Measurements from ENCODE around the gene NDUFV2. TPM values are rescaled to one million over a fixed set of nuclear protein-coding genes. Genes with fewer than 3 reads are reported as not detected.

The NDUFV2 gene
- total RNA-seq, 1 donor from 2014 or later, result 97.7 TPM

GRCh38 chr18:9135081-9135911, 32.8 kb downstream of the NDUFV2 start:
- TF ChIP-seq CTCF (IDR thresholded peaks at IDR 0.05), result no peak
- Mint-ChIP-seq H3K4me1 (ENCODE audit: unreplicated experiment) (peaks cover 36% of the 10 kb centered on the region), H3K36me3 (ENCODE audit: unreplicated experiment) (peaks cover 11% of the 10 kb centered on the region), H3K27ac (ENCODE audit: unreplicated experiment) (peak overlapping the region; percentile 97), H3K9me3 (ENCODE audit: unreplicated experiment) (no peaks in the 10 kb centered on the region), H3K27me3 (ENCODE audit: unreplicated experiment) (no peaks in the 10 kb centered on the region), H3K4me3 (ENCODE audit: unreplicated experiment) (peak overlapping the region; percentile 96)
- DNase-seq (ENCODE audit: extremely low spot score, unreplicated experiment), result no peak

GRCh38 chr18:9135912-9136314, 33.4 kb downstream of the NDUFV2 start:
- no peaks in the 10 kb centered on the region for H3K9me3 Mint-ChIP-seq (ENCODE audit: unreplicated experiment)
- no peak for TF ChIP-seq CTCF (IDR thresholded peaks at IDR 0.05)
- H3K27ac Mint-ChIP-seq (ENCODE audit: unreplicated experiment), result peak overlapping the region; percentile 97
- DNase-seq (ENCODE audit: extremely low spot score, unreplicated experiment), result no peak
- no peaks in the 10 kb centered on the region for H3K27me3 Mint-ChIP-seq (ENCODE audit: unreplicated experiment)
- H3K4me1 Mint-ChIP-seq (ENCODE audit: unreplicated experiment), result peaks cover 42% of the 10 kb centered on the region
- H3K36me3 Mint-ChIP-seq (ENCODE audit: unreplicated experiment), result peaks cover 11% of the 10 kb centered on the region
- H3K4me3 Mint-ChIP-seq (ENCODE audit: unreplicated experiment), result peak overlapping the region; percentile 96

- TF ChIP-seq CTCF (IDR thresholded peaks at IDR 0.05), result no peak
- Mint-ChIP-seq H3K4me1 (ENCODE audit: unreplicated experiment) (peaks cover 49% of the 10 kb centered on the region), H3K36me3 (ENCODE audit: unreplicated experiment) (peaks cover 11% of the 10 kb centered on the region), H3K27me3 (ENCODE audit: unreplicated experiment) (no peaks in the 10 kb centered on the region), H3K4me3 (ENCODE audit: unreplicated experiment) (peak within 1 kb of the TSS; percentile 96), H3K27ac (ENCODE audit: unreplicated experiment) (peak within 1 kb of the TSS; percentile 99), H3K9me3 (ENCODE audit: unreplicated experiment) (no peaks in the 10 kb centered on the region)
- peak; percentile 99 for DNase-seq (ENCODE audit: extremely low spot score, unreplicated experiment)
These were observed 34.0 kb downstream of the NDUFV2 start, which contains the start of gene ANKRD12 for GRCh38 chr18:9136315-9137155. Gene ANKRD12 (plus strand): TSS chr18:9136781. CDS start chr18:9182433, 45,652 bp downstream.

- no peak for TF ChIP-seq CTCF (IDR thresholded peaks at IDR 0.05)
- Mint-ChIP-seq H3K36me3 (ENCODE audit: unreplicated experiment) (peaks cover 9% of the 10 kb centered on the region), H3K27ac (ENCODE audit: unreplicated experiment) (peak overlapping the region; percentile 89), H3K4me3 (ENCODE audit: unreplicated experiment) (peak overlapping the region; percentile 88), H3K27me3 (ENCODE audit: unreplicated experiment) (no peaks in the 10 kb centered on the region), H3K9me3 (ENCODE audit: unreplicated experiment) (no peaks in the 10 kb centered on the region), H3K4me1 (ENCODE audit: unreplicated experiment) (peaks cover 53% of the 10 kb centered on the region)
- DNase-seq (ENCODE audit: extremely low spot score, unreplicated experiment), result peak; percentile 89
These were observed 34.9 kb downstream of the NDUFV2 start for GRCh38 chr18:9137168-9138066.

Data from osteocyte (in vitro differentiated cells).